Keratinocyte (primary cell): Measurements from ENCODE around the gene HIGD2B. TPM values are rescaled to one million over a fixed set of nuclear protein-coding genes. Genes with fewer than 3 reads are reported as not detected.
"Not testable (repeated sequence)": the region's sequence is repeated elsewhere in the genome, so short reads cannot be mapped to it uniquely, and the experiment has no call there.

ENCODE experiments used
- DNase-seq: peaks from one replicate; pipeline ENCODE4 v3.0.0-alpha.2; 2011; ENCODE audit warnings: low read depth, missing footprints, low spot score
- FAIRE-seq: peaks from 2 replicates; lab custom pipeline; 2011; peaks lifted over from hg19 to GRCh38; lab: Jason Lieb, UNC
- H2AFZ ChIP-seq: 2 replicates; pipeline ENCODE4 v1.6.0; 2012; ENCODE audit warnings: low read length, control low read depth, inconsistent platforms; ENCODE audit not compliant: control insufficient read depth
- H3K27ac ChIP-seq: 2 replicates; pipeline ENCODE4 v1.5.1; 2011; ENCODE audit warnings: low read length; ENCODE audit not compliant: control insufficient read depth, insufficient read depth
- H3K27me3 ChIP-seq: 3 replicates; pipeline ENCODE4 v1.6.0; 2011; ENCODE audit warnings: low read length; ENCODE audit not compliant: control insufficient read depth, insufficient read depth; ENCODE audit errors: extremely low read depth
- H3K36me3 ChIP-seq, 2 experiments: 2 replicates in 1 of 2; 3 replicates in 1 of 2; pipeline ENCODE4 v1.5.1; 2011; ENCODE audit warnings: low read length in 2 of 2, mild to moderate bottlenecking in 1 of 2; ENCODE audit not compliant: control insufficient read depth in 2 of 2, insufficient read depth in 2 of 2; ENCODE audit errors: extremely low read depth in 1 of 2
- H3K4me1 ChIP-seq: 3 replicates; pipeline ENCODE4 v1.5.1; 2011; ENCODE audit warnings: low read length; ENCODE audit not compliant: control insufficient read depth, insufficient read depth; ENCODE audit errors: extremely low read depth
- H3K4me2 ChIP-seq: 3 replicates; pipeline ENCODE4 v1.6.0; 2011; ENCODE audit warnings: low read depth, low read length; ENCODE audit not compliant: control insufficient read depth, insufficient read depth; ENCODE audit errors: extremely low read depth
- H3K4me3 ChIP-seq, 3 experiments: fragments of 200-600 bp in 1 of 3; sonication (generic) in 1 of 3; 2 replicates in 2 of 3; 3 replicates in 1 of 3; pipeline ENCODE4 v1.5.1; 2011 to 2016; ENCODE audit warnings: low read length in 3 of 3, mild to moderate bottlenecking in 3 of 3, control low read depth in 2 of 3, inconsistent platforms in 1 of 3, low read depth in 1 of 3, mixed read lengths in 1 of 3, mixed run types in 1 of 3, moderate library complexity in 1 of 3; ENCODE audit not compliant: control insufficient read depth in 2 of 3, insufficient read depth in 2 of 3; ENCODE audit errors: extremely low read depth in 1 of 3
- H3K79me2 ChIP-seq: 2 replicates; pipeline ENCODE4 v1.6.0; 2012; ENCODE audit warnings: low read length; ENCODE audit not compliant: control insufficient read depth, insufficient read depth
- H3K9ac ChIP-seq: 3 replicates; pipeline ENCODE4 v1.6.0; 2011; ENCODE audit warnings: low read length; ENCODE audit not compliant: control insufficient read depth, insufficient read depth; ENCODE audit errors: extremely low read depth
- H3K9me1 ChIP-seq: 3 replicates; pipeline ENCODE4 v1.6.0; 2011; ENCODE audit warnings: low read length; ENCODE audit not compliant: control insufficient read depth, insufficient read depth; ENCODE audit errors: extremely low read depth
- H3K9me3 ChIP-seq: 2 replicates; pipeline ENCODE4 v1.5.1; 2012; ENCODE audit warnings: low read depth, low read length; ENCODE audit not compliant: control insufficient read depth
- H4K20me1 ChIP-seq: 3 replicates; pipeline ENCODE4 v1.6.0; 2011; ENCODE audit warnings: low read length; ENCODE audit not compliant: control insufficient read depth, insufficient read depth; ENCODE audit errors: extremely low read depth
- dilution Hi-C: fragments of 300-500 bp; cut with MboI; formaldehyde crosslinking; loops from one replicate; pipeline ENCODE4 v1.7.0; 2020; ENCODE audit warnings: low sequenced_read_pairs; ENCODE audit not compliant: extremely low pct_ligation_motif_present
- polyA plus RNA-seq, 5 experiments: library from polyadenylated mRNA; depleted of rRNA in 3 of 5; stranded (reverse) in 3 of 5; stranded (forward) in 1 of 5; unstranded in 1 of 5; fragments of >200 nt; gene quantifications; 1 replicate in 1 of 5; 2 replicates in 3 of 5; 3 replicates in 1 of 5; pipeline versions ENCODE4 v1.2.1 to v1.2.3, GENCODE V29; 2011 to 2012; ENCODE audit warnings: missing spikeins in 2 of 5, low read depth in 1 of 5, low replicate concordance in 1 of 5

HIGD2B gene
- polyA plus RNA-seq, 1 donor (not counting 4 experiments of a cell fraction or from before 2014, with no cell fraction given), result not detected

DNA sequence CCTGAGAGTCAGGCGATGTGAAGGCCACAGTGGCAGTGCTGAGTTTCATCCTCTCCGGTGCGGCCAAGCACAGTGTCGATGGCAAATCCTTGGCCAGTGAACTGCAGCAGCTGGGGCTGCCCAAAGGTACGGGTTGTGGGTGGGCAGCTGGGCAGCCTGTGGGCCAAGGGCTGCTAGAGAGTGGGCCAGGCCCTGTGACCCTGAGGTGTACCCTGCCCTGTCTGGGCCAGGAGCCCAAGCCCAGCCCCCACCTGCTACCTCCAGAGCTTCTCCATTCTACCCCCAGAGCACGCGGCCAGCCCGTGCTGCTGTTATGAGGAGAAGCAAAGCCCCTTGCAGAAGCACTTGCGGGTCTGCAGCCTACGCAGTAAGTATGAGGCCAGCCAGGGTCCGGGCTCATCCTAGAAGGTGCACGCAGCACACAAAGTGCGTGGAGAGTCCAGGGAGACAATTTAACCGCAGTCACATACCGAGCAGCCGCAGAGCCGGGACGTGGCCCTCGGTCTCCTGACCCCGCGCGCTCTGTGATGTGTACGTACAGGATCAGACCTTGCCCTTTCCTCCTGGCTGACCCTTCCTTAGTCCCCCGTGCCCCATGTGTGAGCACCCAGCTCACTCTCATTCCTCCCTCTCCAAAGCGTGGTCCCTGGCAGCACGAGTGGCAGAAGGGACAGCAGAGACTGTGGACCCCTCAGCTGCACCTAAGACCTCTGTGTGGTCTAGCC, 46.1 kb downstream of the HIGD2B start:
- H3K79me2 ChIP-seq, dilution Hi-C loops, H3K36me3 ChIP-seq, H3K27ac ChIP-seq, H3K4me1 ChIP-seq, H3K4me2 ChIP-seq, DNase-seq, H3K4me3 ChIP-seq, FAIRE-seq, H3K9me3 ChIP-seq, H3K27me3 ChIP-seq, H2AFZ ChIP-seq, H3K9ac ChIP-seq, H4K20me1 ChIP-seq, H3K9me1 ChIP-seq: not testable (repeated sequence)

DNA sequence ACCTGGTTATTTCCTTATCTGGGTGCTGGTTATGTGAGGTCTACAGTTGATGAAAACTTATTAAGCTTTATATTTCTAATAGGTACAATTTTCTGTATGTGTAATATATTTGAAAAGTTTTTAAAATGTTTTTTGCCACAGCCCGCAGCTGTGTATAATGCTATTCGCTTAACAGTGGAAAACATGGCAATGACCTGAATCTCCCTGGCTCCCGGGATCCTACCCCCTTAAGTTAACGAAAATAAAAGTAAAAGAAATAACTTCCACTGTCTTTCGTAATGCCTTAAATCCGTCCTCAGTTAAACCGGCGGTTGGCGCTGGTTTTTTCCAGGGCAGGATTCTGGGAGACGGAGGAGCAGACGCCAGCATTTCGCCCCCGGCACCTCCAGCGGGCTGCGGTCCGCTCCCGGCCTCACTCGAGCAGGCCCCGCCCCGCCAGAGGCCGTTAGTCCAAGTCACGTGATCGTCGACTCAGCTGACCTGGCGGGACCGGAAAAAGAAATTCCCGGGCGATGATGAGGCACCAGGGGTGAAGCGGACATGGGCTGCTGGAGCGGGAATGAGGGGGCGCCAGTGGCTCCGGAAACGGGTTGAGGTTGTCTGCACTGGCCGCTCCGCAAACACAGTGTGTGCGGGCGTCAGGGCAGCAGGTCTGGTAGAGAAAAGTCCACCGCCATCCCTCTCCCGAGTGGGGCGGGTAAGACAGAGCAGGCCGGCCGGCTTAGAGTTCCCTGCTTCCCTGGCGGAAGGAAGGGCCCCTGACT, 49.3 kb downstream of the HIGD2B start:
- H3K9me3 ChIP-seq, H3K27ac ChIP-seq, H3K9me1 ChIP-seq, FAIRE-seq, DNase-seq, H3K27me3 ChIP-seq, H2AFZ ChIP-seq, H3K4me1 ChIP-seq, H3K79me2 ChIP-seq, H4K20me1 ChIP-seq, H3K36me3 ChIP-seq, dilution Hi-C loops: not testable (repeated sequence)
- Histone ChIP-seq H3K4me3 (peak overlapping the region in 1 of 3 experiments; percentile 22), H3K9ac (peak overlapping the region; percentile 37), H3K4me2 (peak overlapping the region; percentile 16)

DNA sequence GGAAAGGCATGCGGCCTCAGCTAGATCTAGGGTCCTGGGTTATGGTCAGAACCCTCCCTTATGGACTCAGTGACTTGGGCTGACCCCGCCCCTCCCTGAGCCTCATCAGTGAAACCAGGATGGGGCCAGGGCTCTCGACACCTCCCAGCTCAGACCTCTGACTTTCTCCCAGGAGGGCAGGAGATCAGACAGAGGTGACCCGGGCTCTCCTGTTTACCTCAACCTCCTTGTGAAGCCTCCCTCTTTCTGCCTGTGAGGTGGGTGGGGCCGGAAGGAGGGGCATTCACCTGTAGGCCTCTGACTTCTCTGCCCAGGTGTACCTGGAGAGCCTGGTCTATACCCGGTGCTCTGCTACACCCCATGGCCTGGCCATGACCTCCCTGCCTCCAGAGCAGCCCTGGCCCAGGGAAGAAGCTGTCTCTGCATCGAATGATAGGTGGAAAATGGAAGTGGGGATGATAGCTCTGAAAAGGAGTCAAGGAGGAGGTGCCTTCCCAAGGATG, 56.9 kb downstream of the HIGD2B start:
- H3K27me3 ChIP-seq, DNase-seq, H3K79me2 ChIP-seq, dilution Hi-C loops, H2AFZ ChIP-seq, H3K9ac ChIP-seq, H3K9me1 ChIP-seq, H3K27ac ChIP-seq, H3K4me1 ChIP-seq, H3K36me3 ChIP-seq, H3K9me3 ChIP-seq, H3K4me2 ChIP-seq, FAIRE-seq, H3K4me3 ChIP-seq, H4K20me1 ChIP-seq: not testable (repeated sequence)
